ENCODE results near the gene TEX48.

The TEX48 gene

GRCh38 chr9:114693248-114693855, 11.4 kb upstream of the TEX48 start:
- no peak for DNase-seq

- no peak for DNase-seq
Observed at GRCh38 chr9:114691956-114692295, 9.9 kb upstream of the TEX48 start.

GRCh38 chr9:114691046-114691955, 9.3 kb upstream of the TEX48 start:
- DNase-seq, result peak; percentile 92

- peak; percentile 60 for DNase-seq
Observed at GRCh38 chr9:114690308-114690707, 8.3 kb upstream of the TEX48 start.

GRCh38 chr9:114689813-114690212, 7.8 kb upstream of the TEX48 start:
- DNase-seq, result no peak

GRCh38 chr9:114688909-114689610, 7.1 kb upstream of the TEX48 start:
- no peak for DNase-seq

GRCh38 chr9:114688379-114688778, 6.4 kb upstream of the TEX48 start:
- DNase-seq, result no peak

GRCh38 chr9:114687034-114687433, 5.0 kb upstream of the TEX48 start:
- DNase-seq, result no peak

GRCh38 chr9:114685951-114686350, 4.0 kb upstream of the TEX48 start:
- no peak for DNase-seq

- no peak for DNase-seq
Observed at GRCh38 chr9:114684036-114684435, 2.0 kb upstream of the TEX48 start.

GRCh38 chr9:114682846-114683245, 854 bp upstream of the TEX48 start:
- DNase-seq, result no peak

- no peak for DNase-seq
Observed at GRCh38 chr9:114680259-114681001, 1.6 kb downstream of the TEX48 start.

- DNase-seq, result no peak
Observed at GRCh38 chr9:114678795-114679194, 3.2 kb downstream of the TEX48 start.

- no peak for DNase-seq
Observed at GRCh38 chr9:114678130-114678529, 3.9 kb downstream of the TEX48 start.

GRCh38 chr9:114677418-114677817, 4.6 kb downstream of the TEX48 start:
- DNase-seq, result peak; percentile 99

- DNase-seq, result no peak
Observed at GRCh38 chr9:114676901-114677300, 5.1 kb downstream of the TEX48 start.

GRCh38 chr9:114674798-114675540, 7.0 kb downstream of the TEX48 start:
- DNase-seq, result no peak

- no peak for DNase-seq
Observed at GRCh38 chr9:114674076-114674797, 7.8 kb downstream of the TEX48 start.

GRCh38 chr9:114671605-114672004, 10.4 kb downstream of the TEX48 start:
- DNase-seq, result no peak

GRCh38 chr9:114669961-114670360, 12.0 kb downstream of the TEX48 start:
- no peak for DNase-seq

GRCh38 chr9:114668146-114668545, 13.8 kb downstream of the TEX48 start:
- DNase-seq, result no peak

- DNase-seq, result no peak
Observed at GRCh38 chr9:114666851-114667250, 15.1 kb downstream of the TEX48 start.

Data from kidney glomerular epithelial cell (primary cell).